Pancreas (tissue), 10 donors: ENCODE measurements around the gene PKIG. TPM values are rescaled to one million over a fixed set of nuclear protein-coding genes. Genes with fewer than 3 reads are reported as not detected.

Experiments used
- ATAC-seq, 4 donors: fragments of 200-7000 bp; cut with Tn5 transposase; one replicate each; pipeline versions ENCODE4 v1.8.0 to v1.9.1; 2020; ENCODE audit warnings: mild to moderate bottlenecking in 4 of 4, moderate library complexity in 4 of 4
- DNase-seq, 6 donors: peaks; one replicate each; pipeline ENCODE4 v3.0.0-alpha.2; 2020
- FAIRE-seq: peaks from 2 replicates; lab custom pipeline; 2012; peaks lifted over from hg19 to GRCh38; lab: Jason Lieb, UNC
- H3K27ac ChIP-seq, 4 donors: fragments of 200-600 bp; sonication (generic); 1 replicate in 3 of 4; 2 replicates in 1 of 4; pipeline versions ENCODE4 v1.5.0 to v1.8.0; 2020
- H3K27me3 ChIP-seq, 4 donors: fragments of 200-600 bp; one replicate each; pipeline ENCODE4 v1.8.0; 2021
- H3K36me3 ChIP-seq, 3 donors: fragments of 200-600 bp; sonication (generic) in 1 of 3; one replicate each; pipeline versions ENCODE4 v1.5.0 to v1.8.0; 2020 to 2021
- H3K4me1 ChIP-seq, 3 donors: fragments of 200-600 bp; one replicate each; pipeline ENCODE4 v1.8.0; 2021
- H3K4me3 ChIP-seq, 4 donors: fragments of 200-600 bp; sonication (generic) in 2 of 4; one replicate each; pipeline versions ENCODE4 v1.5.0 to v1.8.0; 2020 to 2021
- H3K9me3 ChIP-seq, 4 donors: fragments of 200-600 bp; one replicate each; pipeline ENCODE4 v1.8.0; 2021
- WGBS, 2 donors: extraction: QIAGEN DNeasy Blood & Tissue Kit; methylation state at CpG; one replicate each; pipeline ENCODE4 v1.1.7; 2013; 5-methylcytosine and 5-hydroxymethylcytosine counted together
- intact Hi-C, 3 donors: fragments of 100-400 bp; cut with DNase I; formaldehyde crosslinking; loops; one replicate each; pipeline versions ENCODE4 v1.11.1 to v1.14.2; 2022
- polyA plus RNA-seq, 2 donors: library from polyadenylated mRNA; stranded (reverse); fragments of 200-250 nt; gene quantifications; one replicate each; pipeline ENCODE4 v1.2.3, GENCODE V29; 2013
- total RNA-seq, 6 donors: library from RNA; stranded (reverse); fragmentation: NEBNext Ultra II Directional in 4 of 6; extraction: Animal tissue kit (Norgen Biotek cat#: 25700) in 4 of 6; gene quantifications; one replicate each; pipeline versions ENCODE4 v1.2.1 to v1.2.4, GENCODE V29; 2021 to 2023
- TF ChIP-seq, protein P1 (sequence below), 4 donors: fragments of 200-600 bp; sonication (generic) in 3 of 4; IDR thresholded peaks; one replicate each; pipeline versions ENCODE4 v1.5.0 to v1.8.0; 2021; ENCODE audit warnings: antibody characterized with exemption in 4 of 4
- donor health status: healthy with polysubstance abuse.
- donor health status: DM: no; HTN: no; CAD: no; lungs with moderate emphysema.
- donor health status: DM: no; HTN: no; CAD: no.
- donor health status: control.
- donor health status: control.
- donor health status: Bipolar disorder and iron deficiency.
- donor health status: DM: yes; HTN: yes; CAD: no.
- donor health status: DM: no; HTN: no; CAD: no.
- donor health status: DM: no; HTN: no; CAD: no.
- donor health status: DM: yes; HTN: yes; CAD: no.

The PKIG gene
- total and polyA plus RNA-seq, 8 donors = 10.6 to 40.2 (median 13.1) TPM

DNA sequence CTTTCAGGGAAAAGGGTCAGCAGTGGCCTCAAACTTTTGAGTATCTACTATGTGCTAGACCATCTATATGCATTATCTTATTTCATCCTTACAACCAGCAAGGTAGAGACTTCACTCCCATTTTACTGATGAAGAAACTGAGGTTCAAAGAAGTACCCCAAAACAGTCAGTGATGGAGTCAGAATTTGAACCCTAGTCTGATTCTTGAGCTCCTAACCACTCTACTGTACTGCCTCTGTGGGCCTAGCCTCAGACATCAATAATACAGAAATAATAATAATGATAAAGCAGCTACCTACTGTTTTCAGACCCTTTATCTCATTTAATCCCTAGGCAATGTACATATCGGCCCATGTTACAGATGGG is 60.8 kb downstream of the PKIG start:
- Histone ChIP-seq H3K27ac (peak overlapping the region; percentile 78 to 91 (median 84)), H3K36me3 (no peaks in the 10 kb centered on the region), H3K4me1 (peaks cover 11 to 18% (median 18%) of the 10 kb centered on the region in 3 donors), H3K9me3 (no peaks in the 10 kb centered on the region), H3K4me3 (no peak overlapping the region), H3K27me3 (no peaks in the 10 kb centered on the region)
- no peak for DNase-seq
- TF ChIP-seq, protein P1, sequence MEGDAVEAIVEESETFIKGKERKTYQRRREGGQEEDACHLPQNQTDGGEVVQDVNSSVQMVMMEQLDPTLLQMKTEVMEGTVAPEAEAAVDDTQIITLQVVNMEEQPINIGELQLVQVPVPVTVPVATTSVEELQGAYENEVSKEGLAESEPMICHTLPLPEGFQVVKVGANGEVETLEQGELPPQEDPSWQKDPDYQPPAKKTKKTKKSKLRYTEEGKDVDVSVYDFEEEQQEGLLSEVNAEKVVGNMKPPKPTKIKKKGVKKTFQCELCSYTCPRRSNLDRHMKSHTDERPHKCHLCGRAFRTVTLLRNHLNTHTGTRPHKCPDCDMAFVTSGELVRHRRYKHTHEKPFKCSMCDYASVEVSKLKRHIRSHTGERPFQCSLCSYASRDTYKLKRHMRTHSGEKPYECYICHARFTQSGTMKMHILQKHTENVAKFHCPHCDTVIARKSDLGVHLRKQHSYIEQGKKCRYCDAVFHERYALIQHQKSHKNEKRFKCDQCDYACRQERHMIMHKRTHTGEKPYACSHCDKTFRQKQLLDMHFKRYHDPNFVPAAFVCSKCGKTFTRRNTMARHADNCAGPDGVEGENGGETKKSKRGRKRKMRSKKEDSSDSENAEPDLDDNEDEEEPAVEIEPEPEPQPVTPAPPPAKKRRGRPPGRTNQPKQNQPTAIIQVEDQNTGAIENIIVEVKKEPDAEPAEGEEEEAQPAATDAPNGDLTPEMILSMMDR (IDR thresholded peaks at IDR 0.05) = no peak
- WGBS, 2 donors = 71 to 73% methylated on average over 1 of the region's 1 CpG
- no peak for ATAC-seq
- no peak for FAIRE-seq
- intact Hi-C loops = no loop called here

DNA sequence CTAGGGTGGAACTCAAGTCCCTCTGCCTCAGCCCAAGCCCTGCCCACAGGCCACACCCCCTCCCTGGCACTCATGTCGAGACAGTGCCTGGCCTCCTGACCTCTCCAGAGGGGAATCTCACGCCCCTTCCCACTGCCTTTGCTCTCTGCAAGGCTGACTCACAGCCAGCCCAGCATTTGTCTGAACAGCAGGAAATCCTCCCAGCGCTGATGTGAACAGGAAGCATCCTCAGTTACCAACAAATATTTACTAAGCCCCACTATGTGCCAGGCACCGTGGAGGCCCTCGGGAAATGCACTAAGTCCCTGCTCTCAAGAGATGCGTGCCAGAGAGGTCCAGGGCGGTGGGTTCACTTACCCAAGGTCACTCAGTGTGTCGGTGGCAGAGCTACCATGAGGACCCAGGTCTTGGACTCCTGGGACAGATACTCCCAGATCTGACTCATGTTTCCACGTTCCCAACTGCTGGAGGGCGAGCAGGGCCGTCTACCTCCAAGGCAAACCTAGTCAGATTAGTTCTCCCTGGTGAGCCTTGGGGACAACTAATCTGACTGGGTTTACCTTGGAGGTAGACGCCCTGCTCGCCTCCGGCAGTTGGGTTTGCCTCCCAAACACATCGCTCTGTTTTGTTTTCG is 61.3 kb downstream of the PKIG start:
- no peak for FAIRE-seq
- 65 to 67% methylated on average over 16 of the region's 16 CpGs for WGBS, 2 donors

DNA sequence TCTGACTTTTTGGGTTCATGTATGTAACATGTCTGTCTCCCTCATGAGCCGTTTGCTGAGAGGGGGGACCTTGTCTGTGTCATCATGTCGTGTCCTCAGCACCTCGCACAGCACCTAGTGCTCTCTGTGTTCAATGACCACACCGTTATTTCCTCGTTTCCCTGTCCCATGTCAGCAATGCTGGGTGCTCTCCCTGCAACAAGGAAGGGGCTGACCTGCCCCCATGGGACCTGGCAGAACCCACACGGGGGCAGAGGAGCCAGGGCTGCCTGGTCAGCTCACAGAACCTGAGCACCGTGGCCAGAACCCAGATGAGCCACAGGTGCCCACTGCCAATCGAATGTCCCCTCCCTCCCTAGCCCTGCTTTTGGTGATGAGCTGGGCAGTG is 61.8 kb downstream of the PKIG start:
- intact Hi-C loops = no loop called here
- Histone ChIP-seq H3K4me1 (peaks cover 11 to 18% (median 18%) of the 10 kb centered on the region in 3 donors), H3K4me3 (no peak overlapping the region), H3K27ac (peak overlapping the region in 1 of 4 donors; percentile 91), H3K27me3 (no peaks in the 10 kb centered on the region), H3K9me3 (no peaks in the 10 kb centered on the region), H3K36me3 (no peaks in the 10 kb centered on the region)
- TF ChIP-seq, protein P1 (IDR thresholded peaks at IDR 0.05) = no peak
- ATAC-seq (no peak), FAIRE-seq (no peak), DNase-seq (no peak)
- WGBS, 2 donors = 89 to 91% methylated on average over 7 to 8 of the region's 8 CpGs

More for the DNA sequence above, 61.3 kb downstream of the PKIG start:
- ATAC-seq = peak in 3 of 4 donors; percentile 10 to 48 (median 16)
- no peaks in the 10 kb centered on the region for H3K9me3 ChIP-seq
- H3K27me3 ChIP-seq = no peaks in the 10 kb centered on the region
- H3K36me3 ChIP-seq = no peaks in the 10 kb centered on the region
- peak in 5 of 6 donors; percentile 27 to 59 (median 33) for DNase-seq
- H3K4me3 ChIP-seq = no peak overlapping the region
- intact Hi-C loops = no loop called here
- H3K27ac ChIP-seq = peak overlapping the region in 2 of 4 donors; percentile 91
- TF ChIP-seq, protein P1 (IDR thresholded peaks at IDR 0.05) = no peak
- peaks cover 11 to 18% (median 18%) of the 10 kb centered on the region in 3 donors for H3K4me1 ChIP-seq

DNA sequence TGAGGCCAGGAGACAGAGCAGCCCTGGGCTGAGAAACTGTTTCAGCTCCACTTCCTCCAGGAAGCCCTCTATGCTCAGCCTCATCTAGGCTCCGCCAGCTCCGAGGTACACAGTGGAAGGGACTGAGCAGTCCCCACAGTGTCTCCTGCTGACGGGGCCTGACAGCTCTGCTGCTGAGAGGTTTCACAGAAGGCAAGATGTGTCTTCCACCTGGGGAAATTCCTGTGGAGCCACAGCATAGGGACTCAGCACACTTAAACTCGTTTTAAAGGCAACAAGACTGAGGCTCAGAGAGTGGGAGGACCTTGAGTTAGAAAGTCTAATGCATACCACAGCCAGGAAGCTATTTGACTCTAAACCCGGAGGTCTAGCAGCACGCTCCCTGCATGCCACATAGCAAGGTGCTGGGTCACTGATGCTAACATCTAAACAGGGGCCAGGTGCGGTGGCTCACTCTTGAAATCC is 62.3 kb downstream of the PKIG start:
- Histone ChIP-seq H3K27me3 (no peaks in the 10 kb centered on the region), H3K27ac (no peak overlapping the region), H3K4me3 (no peak overlapping the region), H3K36me3 (no peaks in the 10 kb centered on the region), H3K4me1 (peaks cover 11 to 18% (median 18%) of the 10 kb centered on the region in 3 donors), H3K9me3 (no peaks in the 10 kb centered on the region)
- intact Hi-C loops = no loop called here
- TF ChIP-seq, protein P1 (IDR thresholded peaks at IDR 0.05) = no peak
- DNase-seq = no peak
- no peak for ATAC-seq
- no peak for FAIRE-seq
- 81 to 83% methylated on average over 7 of the region's 7 CpGs for WGBS, 2 donors

DNA sequence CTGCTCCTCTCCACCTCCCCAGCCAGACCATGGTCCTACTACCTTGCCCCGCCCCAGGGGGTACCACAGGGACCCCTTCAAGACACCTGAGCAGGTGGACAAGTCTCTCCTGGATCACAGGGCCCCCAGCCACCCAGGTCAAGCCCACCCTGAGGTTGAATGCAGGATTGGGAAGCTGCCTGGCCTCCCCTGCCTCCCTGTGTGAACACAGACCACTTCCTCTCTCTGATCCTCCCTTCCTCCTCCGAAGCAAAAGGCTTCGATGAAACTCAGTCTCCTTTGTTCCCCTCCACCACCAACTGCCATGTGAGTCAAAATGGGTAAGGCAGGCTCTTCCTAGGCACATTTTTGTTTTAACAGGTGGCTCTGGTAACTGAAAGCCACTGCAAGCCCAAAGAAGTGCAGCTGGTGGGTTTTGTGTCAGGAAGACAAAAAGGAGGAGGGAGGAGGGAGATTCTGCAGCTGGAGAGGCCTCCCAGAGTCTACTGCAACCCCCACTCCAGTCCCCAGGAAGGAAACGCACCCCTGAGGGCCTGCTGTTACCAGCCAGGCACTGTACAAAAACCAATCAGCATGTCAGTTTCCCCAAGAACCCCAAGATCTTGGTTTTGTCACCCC is 63.8 kb downstream of the PKIG start:
- peak overlapping the region in 1 of 4 donors; percentile 31 for H3K27ac ChIP-seq
- H3K27me3 ChIP-seq = no peaks in the 10 kb centered on the region
- WGBS, 2 donors = 68 to 75% methylated on average over 4 of the region's 4 CpGs
- no peaks in the 10 kb centered on the region for H3K9me3 ChIP-seq
- no peaks in the 10 kb centered on the region for H3K36me3 ChIP-seq
- intact Hi-C loops = no loop called here
- TF ChIP-seq, protein P1 (IDR thresholded peaks at IDR 0.05) = no peak
- FAIRE-seq = no peak
- H3K4me1 ChIP-seq = peaks cover 11 to 23% (median 18%) of the 10 kb centered on the region in 3 donors
- ATAC-seq = no peak
- DNase-seq = no peak
- no peak overlapping the region for H3K4me3 ChIP-seq
